GM23338 (cell line): ENCODE measurements around the gene MAP2K5. TPM values are rescaled to one million over a fixed set of nuclear protein-coding genes. Genes with fewer than 3 reads are reported as not detected.

ENCODE experiments used
- ATAC-seq: fragments of 200-7000 bp; cut with Tn5 transposase; 3 replicates; pipeline ENCODE4 v1.9.1; 2020
- DNase-seq: peaks from one replicate; pipeline ENCODE4 v3.0.0-alpha.2; 2015; ENCODE audit warnings: low spot score
- H2AFZ ChIP-seq: fragments of 200-600 bp; sonication (generic); 2 replicates; pipeline ENCODE4 v1.8.0; 2016; ENCODE audit warnings: antibody characterized with exemption, mild to moderate bottlenecking, moderate library complexity
- H3F3A ChIP-seq: fragments of 200-600 bp; sonication (generic); replicated peaks from 2 replicates; pipeline ENCODE4 v1.8.0; 2017; ENCODE audit warnings: antibody characterized with exemption, mixed run types, low read depth
- H3K27ac ChIP-seq: fragments of 200-600 bp; sonication (generic); 2 replicates; pipeline ENCODE4 v1.6.1; 2016; ENCODE audit warnings: low read depth
- H3K27me3 ChIP-seq: fragments of 200-600 bp; sonication (generic); 2 replicates; pipeline ENCODE4 v1.8.0; 2016; ENCODE audit warnings: mild to moderate bottlenecking, mixed run types, moderate library complexity; ENCODE audit not compliant: insufficient read depth
- H3K36me3 ChIP-seq: fragments of 200-600 bp; sonication (generic); 2 replicates; pipeline ENCODE4 v1.8.0; 2016; ENCODE audit warnings: mild to moderate bottlenecking; ENCODE audit not compliant: insufficient read depth
- H3K4me1 ChIP-seq: fragments of 200-600 bp; sonication (generic); 2 replicates; pipeline ENCODE4 v1.8.0; 2016; ENCODE audit warnings: mild to moderate bottlenecking, moderate library complexity; ENCODE audit not compliant: insufficient read depth
- H3K4me2 ChIP-seq: fragments of 200-600 bp; sonication (generic); 2 replicates; pipeline ENCODE4 v1.7.1; 2017; ENCODE audit warnings: mixed run types
- H3K4me3 ChIP-seq: fragments of 200-600 bp; sonication (generic); 2 replicates; pipeline ENCODE4 v1.6.1; 2016; ENCODE audit warnings: mixed run types
- H3K79me2 ChIP-seq: fragments of 200-600 bp; sonication (generic); replicated peaks from 2 replicates; pipeline ENCODE4 v1.8.0; 2017; ENCODE audit warnings: mild to moderate bottlenecking; ENCODE audit not compliant: insufficient read depth
- H3K9me2 ChIP-seq: fragments of 200-600 bp; sonication (generic); 2 replicates; pipeline ENCODE4 v1.8.0; 2017; ENCODE audit not compliant: insufficient read depth
- H4K20me1 ChIP-seq: fragments of 200-600 bp; sonication (generic); replicated peaks from 2 replicates; pipeline ENCODE4 v1.8.0; 2017; ENCODE audit warnings: mild to moderate bottlenecking; ENCODE audit not compliant: insufficient read depth
- H3K27ac Mint-ChIP-seq: 2 replicates; pipeline ENCODE4 v1.8.0; 2020; ENCODE audit warnings: inconsistent platforms, mild to moderate bottlenecking, moderate library complexity, mixed read lengths
- H3K27me3 Mint-ChIP-seq: 3 replicates; pipeline ENCODE4 v1.8.0; 2022; ENCODE audit warnings: low read depth, mild to moderate bottlenecking, moderate library complexity, mixed read lengths, inconsistent platforms; ENCODE audit not compliant: insufficient read depth, poor library complexity
- H3K36me3 Mint-ChIP-seq: 3 replicates; pipeline ENCODE4 v1.8.0; 2021; ENCODE audit warnings: low read depth, mild to moderate bottlenecking, inconsistent platforms, moderate library complexity, mixed read lengths
- H3K4me1 Mint-ChIP-seq: 3 replicates; pipeline ENCODE4 v1.8.0; 2020; ENCODE audit warnings: mild to moderate bottlenecking, inconsistent platforms, mixed read lengths
- H3K4me3 Mint-ChIP-seq: 3 replicates; pipeline ENCODE4 v1.8.0; 2021; ENCODE audit warnings: moderate library complexity, mild to moderate bottlenecking, inconsistent platforms, mixed read lengths
- H3K9me3 Mint-ChIP-seq: 3 replicates; pipeline ENCODE4 v1.8.0; 2020; ENCODE audit warnings: moderate library complexity, mild to moderate bottlenecking, inconsistent platforms, mixed read lengths
- CREB1 ChIP-seq: fragments of 250-450 bp; sonication (Bioruptor Pico); IDR thresholded peaks from 2 replicates; pipeline ENCODE4 v1.5.0; 2020; ENCODE audit warnings: low read depth, mild to moderate bottlenecking, moderate library complexity
- CTCF ChIP-seq, 2 experiments: fragments of 200-600 bp in 1 of 2; sonication (generic) in 1 of 2; conservative IDR thresholded peaks; 2 replicates each; pipeline versions ENCODE4 v1.5.1 to v1.6.1; 2016 to 2017; ENCODE audit warnings: antibody characterized with exemption in 2 of 2, low read depth in 2 of 2, mild to moderate bottlenecking in 2 of 2, moderate library complexity in 1 of 2
- ETS1 ChIP-seq: IDR thresholded peaks from 2 replicates; pipeline ENCODE4 v1.6.1; 2016; ENCODE audit warnings: antibody characterized with exemption
- EZH2 ChIP-seq: fragments of 200-600 bp; sonication (generic); IDR thresholded peaks from one replicate; pipeline ENCODE4 v1.8.0; 2017; ENCODE audit warnings: antibody characterized with exemption, mild to moderate bottlenecking, low read depth; ENCODE audit not compliant: unreplicated experiment
- NANOG ChIP-seq: IDR thresholded peaks from 2 replicates; pipeline ENCODE4 v1.6.1; 2016; ENCODE audit warnings: antibody characterized with exemption, borderline replicate concordance
- REST ChIP-seq: IDR thresholded peaks from one replicate; pipeline ENCODE4 v1.6.1; 2018; ENCODE audit warnings: antibody characterized with exemption; ENCODE audit not compliant: unreplicated experiment
- STAT1 ChIP-seq: IDR thresholded peaks from one replicate; pipeline ENCODE4 v1.6.1; 2016; ENCODE audit warnings: antibody characterized with exemption; ENCODE audit not compliant: unreplicated experiment
- ZNF114 ChIP-seq: fragments of 250-450 bp; sonication (Bioruptor Pico); IDR thresholded peaks from 2 replicates; pipeline ENCODE4 v1.5.0; 2020; ENCODE audit warnings: mild to moderate bottlenecking, moderate library complexity
- ZNF331 ChIP-seq: fragments of 250-450 bp; sonication (Bioruptor Pico); IDR thresholded peaks from 2 replicates; pipeline ENCODE4 v1.5.0; 2020; ENCODE audit warnings: low read depth, mild to moderate bottlenecking, moderate library complexity
- ZNF462 ChIP-seq: fragments of 250-450 bp; sonication (Bioruptor Pico); IDR thresholded peaks from 2 replicates; pipeline ENCODE4 v1.5.0; 2020; ENCODE audit warnings: mild to moderate bottlenecking, moderate library complexity
- polyA plus RNA-seq: library from polyadenylated mRNA; unstranded; fragments of >200 nt; fragmentation: Nextera tagmentation; extraction: Ambion mirVana; gene quantifications from 2 replicates; pipeline ENCODE4 v1.2.1, GENCODE V29; 2016
- total RNA-seq: library from RNA; depleted of rRNA; stranded (reverse); fragments of >200 nt; shearing (Covaris generic); gene quantifications from 2 replicates; pipeline ENCODE4 v1.2.3, GENCODE V29; 2014

MAP2K5 gene
- total and polyA plus RNA-seq, 2 experiments from 2014 or later = 6.5 to 13.6 TPM

- TF ChIP-seq ETS1 = no peak
- TF ChIP-seq ZNF331 = no peak
- no peak for TF ChIP-seq ZNF114
- TF ChIP-seq CTCF (conservative IDR thresholded peaks at IDR 0.05; ENCODE audit: low read depth in 2 of 2) = no peak
Measured at GRCh38 chr15:67803299-67803698, 260.8 kb downstream of the MAP2K5 start (continued).

- Mint-ChIP-seq H3K27me3 (peaks cover 14% of the 10 kb centered on the region), H3K27ac (no peak overlapping the region), H3K4me1 (peaks cover 34% of the 10 kb centered on the region), H3K36me3 (no peaks in the 10 kb centered on the region; the same call in 2 of the 3 replicates), H3K9me3 (no peaks in the 10 kb centered on the region), H3K4me3 (no peak overlapping the region)
- no peaks in the 10 kb centered on the region for H3K9me2 ChIP-seq
- H3K27me3 ChIP-seq = no peaks in the 10 kb centered on the region
- no peaks in the 10 kb centered on the region for H3K36me3 ChIP-seq
- DNase-seq (peak; percentile 78), ATAC-seq (peak; percentile 86)
- H3K4me3 ChIP-seq = no peak overlapping the region
- no peaks in the 10 kb centered on the region for H3F3A ChIP-seq
- no peak overlapping the region for H2AFZ ChIP-seq
- no peaks in the 10 kb centered on the region for H3K79me2 ChIP-seq
- H4K20me1 ChIP-seq = no peaks in the 10 kb centered on the region; the same call in 1 of the 2 replicates
- no peak overlapping the region for H3K27ac ChIP-seq
- peak overlapping the region; percentile 60 for H3K4me2 ChIP-seq
- H3K4me1 ChIP-seq = peaks cover 14% of the 10 kb centered on the region
- TF ChIP-seq EZH2 = no peak
- TF ChIP-seq NANOG = no peak
- TF ChIP-seq ZNF331 = no peak
- TF ChIP-seq ZNF462 (CRISPR knock-in tag) = no peak
- no peak for TF ChIP-seq STAT1
- TF ChIP-seq REST = no peak
- TF ChIP-seq ZNF114 = no peak
- no peak for TF ChIP-seq CREB1
Measured at GRCh38 chr15:67803996-67804843, 261.7 kb downstream of the MAP2K5 start.
